Measurements from ENCODE around the gene INAFM1. TPM values are rescaled to one million over a fixed set of nuclear protein-coding genes. Genes with fewer than 3 reads are reported as not detected.

INAFM1 gene
- total and polyA plus RNA-seq, 5 donors from 2014 or later, result 1.5 to 11.0 (median 2.6) TPM

GRCh38 chr19:47229676-47230053 lies 45.0 kb upstream of the INAFM1 start:
- no peaks in the 10 kb centered on the region for H3K9me3 Mint-ChIP-seq
- no peak overlapping the region for H3K4me3 Mint-ChIP-seq
- H3K9me3 ChIP-seq (ENCODE audit: control insufficient read depth in 2 of 2, low read length in 2 of 2), result no peaks in the 10 kb centered on the region
- H3K27ac Mint-ChIP-seq, result no peak overlapping the region
- H3K27ac ChIP-seq (ENCODE audit: insufficient read depth, low read length, poor library complexity, severe bottlenecking), result peak overlapping the region; percentile 88
- H3K27me3 Mint-ChIP-seq, result no peaks in the 10 kb centered on the region
- H3K4me1 ChIP-seq (ENCODE audit: control insufficient read depth, insufficient read depth, low read length, poor library complexity, severe bottlenecking), result peaks cover 53% of the 10 kb centered on the region
- H3K27me3 ChIP-seq (ENCODE audit: control insufficient read depth, insufficient read depth, low read length), result no peaks in the 10 kb centered on the region
- peak overlapping the region; percentile 89 for H3K4me3 ChIP-seq (ENCODE audit: low read depth, low read length)
- H3K36me3 Mint-ChIP-seq, result no peaks in the 10 kb centered on the region
- no peak for ATAC-seq (ENCODE audit: low read depth in 2 of 2)
- H3K36me3 ChIP-seq (ENCODE audit: control insufficient read depth, insufficient read depth, low read length), result no peaks in the 10 kb centered on the region
- peaks cover 0 to 36% (median 22%) of the 10 kb centered on the region in 4 donors for H3K4me1 Mint-ChIP-seq
- DNase-seq, result peak in 1 of 3 donors; percentile 49

- peak overlapping the region in 3 of 4 donors; percentile 21 to 68 (median 46) for H3K4me3 Mint-ChIP-seq
- H3K4me3 ChIP-seq (ENCODE audit: low read depth, low read length), result peak overlapping the region; percentile 89
- H3K27me3 ChIP-seq (ENCODE audit: control insufficient read depth, insufficient read depth, low read length), result no peaks in the 10 kb centered on the region
- peak; percentile 19 to 22 for ATAC-seq (ENCODE audit: low read depth in 2 of 2)
- peaks cover 0 to 36% (median 21%) of the 10 kb centered on the region in 4 donors for H3K4me1 Mint-ChIP-seq
- H3K9me3 Mint-ChIP-seq, result no peaks in the 10 kb centered on the region
- peak overlapping the region; percentile 88 for H3K27ac ChIP-seq (ENCODE audit: insufficient read depth, low read length, poor library complexity, severe bottlenecking)
- no peaks in the 10 kb centered on the region for H3K27me3 Mint-ChIP-seq
- H3K36me3 Mint-ChIP-seq, result no peaks in the 10 kb centered on the region
- H3K9me3 ChIP-seq (ENCODE audit: control insufficient read depth in 2 of 2, low read length in 2 of 2), result no peaks in the 10 kb centered on the region
- DNase-seq, result peak; percentile 74 to 82 (median 81)
- H3K36me3 ChIP-seq (ENCODE audit: control insufficient read depth, insufficient read depth, low read length), result no peaks in the 10 kb centered on the region
- peaks cover 53% of the 10 kb centered on the region for H3K4me1 ChIP-seq (ENCODE audit: control insufficient read depth, insufficient read depth, low read length, poor library complexity, severe bottlenecking)
- no peak overlapping the region for H3K27ac Mint-ChIP-seq
Observed at GRCh38 chr19:47230054-47230920, 44.4 kb upstream of the INAFM1 start.

- no peaks in the 10 kb centered on the region for H3K27me3 ChIP-seq (ENCODE audit: control insufficient read depth, insufficient read depth, low read length)
- peak within 1 kb of the TSS; percentile 66 to 96 (median 85) for H3K27ac Mint-ChIP-seq
- H3K36me3 Mint-ChIP-seq, result no peaks in the 10 kb centered on the region
- peak within 1 kb of the TSS; percentile 88 for H3K27ac ChIP-seq (ENCODE audit: insufficient read depth, low read length, poor library complexity, severe bottlenecking)
- no peaks in the 10 kb centered on the region for H3K36me3 ChIP-seq (ENCODE audit: control insufficient read depth, insufficient read depth, low read length)
- ATAC-seq (ENCODE audit: low read depth in 2 of 2), result no peak
- H3K9me3 ChIP-seq (ENCODE audit: control insufficient read depth in 2 of 2, low read length in 2 of 2), result no peaks in the 10 kb centered on the region
- peak within 1 kb of the TSS; percentile 84 to 88 (median 84) for H3K4me3 Mint-ChIP-seq
- H3K4me1 ChIP-seq (ENCODE audit: control insufficient read depth, insufficient read depth, low read length, poor library complexity, severe bottlenecking), result peaks cover 49% of the 10 kb centered on the region
- H3K4me1 Mint-ChIP-seq, result peaks cover 0 to 31% (median 17%) of the 10 kb centered on the region in 4 donors
- H3K27me3 Mint-ChIP-seq, result no peaks in the 10 kb centered on the region
- H3K4me3 ChIP-seq (ENCODE audit: low read depth, low read length), result peak within 1 kb of the TSS; percentile 89
- no peaks in the 10 kb centered on the region for H3K9me3 Mint-ChIP-seq
- no peak for DNase-seq
Observed at GRCh38 chr19:47230921-47231214, 43.8 kb upstream of the INAFM1 start, which contains the start of gene BBC3. BBC3 (minus strand) TSS chr19:47231199; CDS start chr19:47228431, 2,768 bp downstream.

GRCh38 chr19:47231215-47232054 lies 43.2 kb upstream of the INAFM1 start:
- peak overlapping the region; percentile 73 for H3K27ac ChIP-seq (ENCODE audit: insufficient read depth, low read length, poor library complexity, severe bottlenecking)
- Mint-ChIP-seq H3K4me3 (peak overlapping the region; percentile 84 to 88 (median 84)), H3K4me1 (peaks cover 0 to 31% (median 17%) of the 10 kb centered on the region in 4 donors), H3K27me3 (no peaks in the 10 kb centered on the region), H3K9me3 (no peaks in the 10 kb centered on the region), H3K36me3 (no peaks in the 10 kb centered on the region), H3K27ac (peak overlapping the region; percentile 66 to 96 (median 85))
- H3K4me3 ChIP-seq (ENCODE audit: low read depth, low read length), result peak overlapping the region; percentile 59
- H3K9me3 ChIP-seq (ENCODE audit: control insufficient read depth in 2 of 2, low read length in 2 of 2), result no peaks in the 10 kb centered on the region
- DNase-seq, result peak; percentile 83 to 92 (median 92)
- H3K27me3 ChIP-seq (ENCODE audit: control insufficient read depth, insufficient read depth, low read length), result no peaks in the 10 kb centered on the region
- H3K4me1 ChIP-seq (ENCODE audit: control insufficient read depth, insufficient read depth, low read length, poor library complexity, severe bottlenecking), result peaks cover 46% of the 10 kb centered on the region
- peak; percentile 56 to 61 for ATAC-seq (ENCODE audit: low read depth in 2 of 2)
- no peaks in the 10 kb centered on the region for H3K36me3 ChIP-seq (ENCODE audit: control insufficient read depth, insufficient read depth, low read length)

GRCh38 chr19:47232422-47233211 lies 42.1 kb upstream of the INAFM1 start:
- H3K27me3 ChIP-seq (ENCODE audit: control insufficient read depth, insufficient read depth, low read length), result no peaks in the 10 kb centered on the region
- no peak overlapping the region for H3K4me3 ChIP-seq (ENCODE audit: low read depth, low read length)
- Mint-ChIP-seq H3K9me3 (no peaks in the 10 kb centered on the region), H3K27me3 (no peaks in the 10 kb centered on the region), H3K4me1 (peaks cover 0 to 22% (median 15%) of the 10 kb centered on the region in 4 donors), H3K4me3 (peak overlapping the region; percentile 84 to 88 (median 84)), H3K36me3 (no peaks in the 10 kb centered on the region), H3K27ac (peak overlapping the region; percentile 85 to 96 (median 96))
- H3K36me3 ChIP-seq (ENCODE audit: control insufficient read depth, insufficient read depth, low read length), result no peaks in the 10 kb centered on the region
- no peak overlapping the region for H3K27ac ChIP-seq (ENCODE audit: insufficient read depth, low read length, poor library complexity, severe bottlenecking)
- H3K4me1 ChIP-seq (ENCODE audit: control insufficient read depth, insufficient read depth, low read length, poor library complexity, severe bottlenecking), result peaks cover 34% of the 10 kb centered on the region
- H3K9me3 ChIP-seq (ENCODE audit: control insufficient read depth in 2 of 2, low read length in 2 of 2), result no peaks in the 10 kb centered on the region
- DNase-seq (peak in 1 of 3 donors; percentile 48), ATAC-seq (ENCODE audit: low read depth in 2 of 2) (no peak)

GRCh38 chr19:47236072-47236675 lies 38.5 kb upstream of the INAFM1 start:
- ATAC-seq (ENCODE audit: low read depth in 2 of 2), result no peak

More at GRCh38 chr19:47236072-47236675, 38.5 kb upstream of the INAFM1 start:
- Histone ChIP-seq H3K4me3 (ENCODE audit: low read depth, low read length) (no peak overlapping the region), H3K9me3 (ENCODE audit: control insufficient read depth in 2 of 2, low read length in 2 of 2) (no peaks in the 10 kb centered on the region), H3K4me1 (ENCODE audit: control insufficient read depth, insufficient read depth, low read length, poor library complexity, severe bottlenecking) (peaks cover 33% of the 10 kb centered on the region), H3K27ac (ENCODE audit: insufficient read depth, low read length, poor library complexity, severe bottlenecking) (no peak overlapping the region), H3K36me3 (ENCODE audit: control insufficient read depth, insufficient read depth, low read length) (no peaks in the 10 kb centered on the region), H3K27me3 (ENCODE audit: control insufficient read depth, insufficient read depth, low read length) (no peaks in the 10 kb centered on the region)
- H3K27ac Mint-ChIP-seq, result peak overlapping the region in 1 of 3 donors; percentile 91
- peaks cover 5% of the 10 kb centered on the region for H3K27me3 Mint-ChIP-seq
- no peaks in the 10 kb centered on the region for H3K36me3 Mint-ChIP-seq
- H3K4me1 Mint-ChIP-seq, result peaks cover 6 to 38% (median 19%) of the 10 kb centered on the region in 4 donors
- H3K9me3 Mint-ChIP-seq, result no peaks in the 10 kb centered on the region
- DNase-seq, result no peak
- peak overlapping the region in 2 of 4 donors; percentile 0 to 81 for H3K4me3 Mint-ChIP-seq

Data from CD4-positive, CD25-positive, alpha-beta regulatory T cell (primary cell).